Astrocyte (in vitro differentiated cells and primary cell): Measurements from ENCODE around the gene TRIP10. TPM values are rescaled to one million over a fixed set of nuclear protein-coding genes. Genes with fewer than 3 reads are reported as not detected.

ENCODE experiments used
- DNase-seq: peaks from one replicate; pipeline ENCODE4 v3.0.0-alpha.2; 2010; ENCODE audit warnings: low read depth
- FAIRE-seq: peaks from 2 replicates; lab custom pipeline; 2011; peaks lifted over from hg19 to GRCh38; lab: Jason Lieb, UNC
- H2AFZ ChIP-seq: 2 replicates; pipeline ENCODE4 v1.6.0; 2012; ENCODE audit warnings: low read depth, low read length, inconsistent platforms
- H3K27ac ChIP-seq: 2 replicates; pipeline ENCODE4 v1.5.1; 2011; ENCODE audit warnings: low read depth, low read length, inconsistent platforms
- H3K27me3 ChIP-seq: 2 replicates; pipeline ENCODE4 v1.6.0; 2011; ENCODE audit warnings: low read length, inconsistent platforms; ENCODE audit not compliant: insufficient read depth
- H3K36me3 ChIP-seq: 2 replicates; pipeline ENCODE4 v1.5.1; 2011; ENCODE audit warnings: low read length, inconsistent platforms; ENCODE audit not compliant: insufficient read depth
- H3K4me1 ChIP-seq: 2 replicates; pipeline ENCODE4 v1.5.1; 2011; ENCODE audit warnings: low read length, inconsistent platforms; ENCODE audit not compliant: insufficient read depth
- H3K4me2 ChIP-seq: 2 replicates; pipeline ENCODE4 v1.6.0; 2012; ENCODE audit warnings: low read length, inconsistent platforms
- H3K4me3 ChIP-seq: 2 replicates; pipeline ENCODE4 v1.5.1; 2011; ENCODE audit warnings: low read depth, mild to moderate bottlenecking, low read length, inconsistent platforms; ENCODE audit not compliant: insufficient read depth
- H3K79me2 ChIP-seq: 2 replicates; pipeline ENCODE4 v1.6.0; 2012; ENCODE audit warnings: mild to moderate bottlenecking, low read length, inconsistent platforms; ENCODE audit not compliant: insufficient read depth
- H3K9ac ChIP-seq: 2 replicates; pipeline ENCODE4 v1.6.0; 2012; ENCODE audit warnings: mild to moderate bottlenecking, low read length, inconsistent platforms
- H3K9me3 ChIP-seq: 2 replicates; pipeline ENCODE4 v1.5.1; 2012; ENCODE audit warnings: low read depth, mild to moderate bottlenecking, low read length, inconsistent platforms; ENCODE audit not compliant: insufficient read depth
- H4K20me1 ChIP-seq: 2 replicates; pipeline ENCODE4 v1.6.0; 2012; ENCODE audit warnings: low read length, inconsistent platforms; ENCODE audit not compliant: insufficient read depth
- H3K27ac Mint-ChIP-seq: one replicate; pipeline ENCODE4 v1.8.0; 2021; ENCODE audit warnings: mild to moderate bottlenecking, mixed read lengths; ENCODE audit not compliant: unreplicated experiment
- H3K27me3 Mint-ChIP-seq: one replicate; pipeline ENCODE4 v1.8.0; 2021; ENCODE audit warnings: low read depth, mixed read lengths; ENCODE audit not compliant: unreplicated experiment
- H3K36me3 Mint-ChIP-seq: one replicate; pipeline ENCODE4 v1.8.0; 2021; ENCODE audit warnings: low read depth, mixed read lengths; ENCODE audit not compliant: unreplicated experiment
- H3K4me1 Mint-ChIP-seq: one replicate; pipeline ENCODE4 v1.8.0; 2021; ENCODE audit warnings: low read depth, mixed read lengths; ENCODE audit not compliant: unreplicated experiment
- H3K4me3 Mint-ChIP-seq: one replicate; pipeline ENCODE4 v1.8.0; 2021; ENCODE audit warnings: mild to moderate bottlenecking, moderate library complexity, mixed read lengths; ENCODE audit not compliant: unreplicated experiment
- H3K9me3 Mint-ChIP-seq: one replicate; pipeline ENCODE4 v1.8.0; 2021; ENCODE audit warnings: mild to moderate bottlenecking, mixed read lengths; ENCODE audit not compliant: unreplicated experiment
- EZH2 ChIP-seq: IDR thresholded peaks from 2 replicates; pipeline ENCODE4 v1.6.1; 2012; ENCODE audit warnings: mild to moderate bottlenecking, low read length, inconsistent platforms; ENCODE audit not compliant: insufficient read depth
- total RNA-seq: library from RNA; stranded (reverse); gene quantifications from 2 replicates; pipeline ENCODE4 v1.2.1, GENCODE V29; 2021
- TF ChIP-seq, protein P1 (sequence below): IDR thresholded peaks from 2 replicates; pipeline ENCODE4 v1.5.1; 2011; ENCODE audit warnings: low read depth, mild to moderate bottlenecking, inconsistent platforms, low read length, moderate library complexity; ENCODE audit not compliant: insufficient read depth

Gene TRIP10
- total RNA-seq, 1 donor from 2014 or later, result 41.4 TPM

DNA sequence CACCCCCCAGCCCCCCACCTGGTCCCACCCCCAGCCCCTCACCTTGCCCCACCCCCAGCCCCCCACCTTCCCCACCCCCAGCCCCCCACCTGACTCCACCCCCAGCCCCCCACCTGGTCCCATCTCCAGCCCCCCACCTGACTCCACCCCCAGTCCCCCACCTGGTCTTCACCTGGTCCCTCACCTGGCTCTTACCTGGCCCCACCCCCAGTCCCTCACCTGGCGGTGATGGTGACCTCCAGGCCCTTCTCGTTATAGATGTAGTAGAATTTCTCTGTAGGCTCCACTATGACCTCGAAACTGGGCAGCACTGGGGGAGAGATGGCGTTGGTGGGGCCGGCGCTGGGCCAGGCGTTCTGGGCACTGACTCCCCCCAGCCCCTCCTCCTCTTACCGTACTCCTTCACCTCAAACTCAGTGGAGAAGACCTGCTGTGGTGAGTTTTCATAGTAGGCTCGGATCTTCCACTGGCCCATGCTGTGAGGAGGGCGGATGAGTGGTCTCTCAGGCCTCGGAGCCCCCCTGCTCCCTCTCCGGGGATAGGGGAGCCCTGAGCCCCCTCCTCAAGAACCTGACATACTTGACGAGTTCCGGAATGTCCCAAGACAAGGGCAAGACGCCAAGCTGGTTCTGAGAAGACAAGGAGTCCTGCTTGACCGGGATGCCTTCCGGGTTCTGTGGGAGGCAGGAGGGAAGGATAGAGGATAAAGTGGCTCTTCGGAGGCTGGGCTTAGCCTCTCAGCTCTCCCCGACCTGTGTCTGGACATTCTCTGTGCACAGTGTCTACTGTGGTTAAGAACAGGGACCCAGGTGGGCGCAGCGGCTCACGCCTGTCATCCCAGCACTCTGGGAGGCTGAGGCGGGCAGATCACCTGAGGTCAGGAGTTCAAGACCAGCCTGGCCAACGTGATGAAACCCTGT is 25.4 kb upstream of the TRIP10 start:
- H4K20me1 ChIP-seq, result no peaks in the 10 kb centered on the region
- no peaks in the 10 kb centered on the region for H3K36me3 ChIP-seq
- H3K9ac ChIP-seq, result no peak overlapping the region
- no peak overlapping the region for H3K4me3 Mint-ChIP-seq
- no peaks in the 10 kb centered on the region for H3K4me1 ChIP-seq
- H3K4me3 ChIP-seq, result no peak overlapping the region
- H3K27ac ChIP-seq, result no peak overlapping the region
- peaks cover 4% of the 10 kb centered on the region for H3K9me3 ChIP-seq
- peaks cover 2% of the 10 kb centered on the region for H3K36me3 Mint-ChIP-seq
- no peak for DNase-seq
- no peak overlapping the region for H3K4me2 ChIP-seq
- H3K9me3 Mint-ChIP-seq, result peaks cover 17% of the 10 kb centered on the region
- H3K27me3 ChIP-seq, result peaks cover 6% of the 10 kb centered on the region
- FAIRE-seq, result no peak
- H2AFZ ChIP-seq, result no peak overlapping the region
- TF ChIP-seq EZH2, result no peak
- TF ChIP-seq, protein P1, sequence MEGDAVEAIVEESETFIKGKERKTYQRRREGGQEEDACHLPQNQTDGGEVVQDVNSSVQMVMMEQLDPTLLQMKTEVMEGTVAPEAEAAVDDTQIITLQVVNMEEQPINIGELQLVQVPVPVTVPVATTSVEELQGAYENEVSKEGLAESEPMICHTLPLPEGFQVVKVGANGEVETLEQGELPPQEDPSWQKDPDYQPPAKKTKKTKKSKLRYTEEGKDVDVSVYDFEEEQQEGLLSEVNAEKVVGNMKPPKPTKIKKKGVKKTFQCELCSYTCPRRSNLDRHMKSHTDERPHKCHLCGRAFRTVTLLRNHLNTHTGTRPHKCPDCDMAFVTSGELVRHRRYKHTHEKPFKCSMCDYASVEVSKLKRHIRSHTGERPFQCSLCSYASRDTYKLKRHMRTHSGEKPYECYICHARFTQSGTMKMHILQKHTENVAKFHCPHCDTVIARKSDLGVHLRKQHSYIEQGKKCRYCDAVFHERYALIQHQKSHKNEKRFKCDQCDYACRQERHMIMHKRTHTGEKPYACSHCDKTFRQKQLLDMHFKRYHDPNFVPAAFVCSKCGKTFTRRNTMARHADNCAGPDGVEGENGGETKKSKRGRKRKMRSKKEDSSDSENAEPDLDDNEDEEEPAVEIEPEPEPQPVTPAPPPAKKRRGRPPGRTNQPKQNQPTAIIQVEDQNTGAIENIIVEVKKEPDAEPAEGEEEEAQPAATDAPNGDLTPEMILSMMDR, result no peak
- H3K4me1 Mint-ChIP-seq, result no peaks in the 10 kb centered on the region
- H3K79me2 ChIP-seq, result no peaks in the 10 kb centered on the region
- H3K27ac Mint-ChIP-seq, result no peak overlapping the region
- peaks cover 19% of the 10 kb centered on the region for H3K27me3 Mint-ChIP-seq

- Histone ChIP-seq H4K20me1 (no peaks in the 10 kb centered on the region), H3K27ac (no peak overlapping the region), H3K9me3 (peaks cover 4% of the 10 kb centered on the region), H3K4me2 (no peak overlapping the region), H2AFZ (no peak overlapping the region), H3K4me1 (no peaks in the 10 kb centered on the region), H3K4me3 (no peak overlapping the region), H3K27me3 (peaks cover 4% of the 10 kb centered on the region), H3K36me3 (no peaks in the 10 kb centered on the region), H3K9ac (no peak overlapping the region), H3K79me2 (no peaks in the 10 kb centered on the region)
- H3K4me1 Mint-ChIP-seq, result no peaks in the 10 kb centered on the region
- FAIRE-seq (no peak), DNase-seq (no peak)
- H3K9me3 Mint-ChIP-seq, result peaks cover 18% of the 10 kb centered on the region
- H3K27ac Mint-ChIP-seq, result no peak overlapping the region
- H3K4me3 Mint-ChIP-seq, result no peak overlapping the region
- peaks cover 22% of the 10 kb centered on the region for H3K27me3 Mint-ChIP-seq
- TF ChIP-seq, protein P1, result no peak
- no peak for TF ChIP-seq EZH2
- H3K36me3 Mint-ChIP-seq, result peaks cover 2% of the 10 kb centered on the region
Observed at GRCh38 chr19:6714749-6715555, 24.5 kb upstream of the TRIP10 start.
